Measurements from ENCODE around the gene ABHD12. TPM values are rescaled to one million over a fixed set of nuclear protein-coding genes. Genes with fewer than 3 reads are reported as not detected.
"Not testable (repeated sequence)": the region's sequence is repeated elsewhere in the genome, so short reads cannot be mapped to it uniquely, and the experiment has no call there.

The ABHD12 gene
- total RNA-seq, 1 experiment from 2014 or later = 48.3 TPM

DNA sequence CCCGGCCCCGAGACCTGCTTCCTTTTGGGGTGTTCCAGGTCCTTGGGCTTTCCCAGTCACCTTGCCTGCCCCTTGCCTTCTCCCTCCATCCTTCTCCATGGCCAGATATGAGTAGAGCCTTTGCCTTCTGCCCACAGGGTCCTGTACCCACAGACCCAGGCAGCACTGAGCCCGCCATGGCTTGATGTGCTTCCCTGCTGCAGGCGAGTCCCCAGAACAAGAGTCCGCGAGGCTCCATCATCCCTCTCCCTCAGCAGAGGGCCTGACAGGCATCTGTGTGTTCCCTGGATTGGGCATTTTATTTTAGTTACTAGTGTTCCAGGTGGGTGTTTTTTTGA is 120.8 kb downstream of the ABHD12 start:
- no peak overlapping the region for H3K4me2 ChIP-seq (ENCODE audit: low read length)
- no peak for TF ChIP-seq EZH2 (IDR thresholded peaks at IDR 0.05; ENCODE audit: low read length, unreplicated experiment)
- TF ChIP-seq, protein P1, sequence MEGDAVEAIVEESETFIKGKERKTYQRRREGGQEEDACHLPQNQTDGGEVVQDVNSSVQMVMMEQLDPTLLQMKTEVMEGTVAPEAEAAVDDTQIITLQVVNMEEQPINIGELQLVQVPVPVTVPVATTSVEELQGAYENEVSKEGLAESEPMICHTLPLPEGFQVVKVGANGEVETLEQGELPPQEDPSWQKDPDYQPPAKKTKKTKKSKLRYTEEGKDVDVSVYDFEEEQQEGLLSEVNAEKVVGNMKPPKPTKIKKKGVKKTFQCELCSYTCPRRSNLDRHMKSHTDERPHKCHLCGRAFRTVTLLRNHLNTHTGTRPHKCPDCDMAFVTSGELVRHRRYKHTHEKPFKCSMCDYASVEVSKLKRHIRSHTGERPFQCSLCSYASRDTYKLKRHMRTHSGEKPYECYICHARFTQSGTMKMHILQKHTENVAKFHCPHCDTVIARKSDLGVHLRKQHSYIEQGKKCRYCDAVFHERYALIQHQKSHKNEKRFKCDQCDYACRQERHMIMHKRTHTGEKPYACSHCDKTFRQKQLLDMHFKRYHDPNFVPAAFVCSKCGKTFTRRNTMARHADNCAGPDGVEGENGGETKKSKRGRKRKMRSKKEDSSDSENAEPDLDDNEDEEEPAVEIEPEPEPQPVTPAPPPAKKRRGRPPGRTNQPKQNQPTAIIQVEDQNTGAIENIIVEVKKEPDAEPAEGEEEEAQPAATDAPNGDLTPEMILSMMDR (conservative IDR thresholded peaks at IDR 0.05; ENCODE audit: low read depth, low read length) = no peak
- TF ChIP-seq EZH2phosphoT487 (IDR thresholded peaks at IDR 0.05; ENCODE audit: borderline replicate concordance, low read length) = no peak
- H3F3A ChIP-seq (ENCODE audit: low read length, unreplicated experiment) = no peaks in the 10 kb centered on the region
- H3K79me2 ChIP-seq (ENCODE audit: low read length) = peaks cover 36% of the 10 kb centered on the region
- no peaks in the 10 kb centered on the region for H3K9me2 ChIP-seq (replicated peaks; ENCODE audit: low read length)
- ATAC-seq (no peak), DNase-seq (no peak)
- no peak overlapping the region for H3K4me3 ChIP-seq (ENCODE audit: low read length)
- H3K36me3 ChIP-seq (ENCODE audit: low read depth, low read length) = peaks cover 58% of the 10 kb centered on the region
- POLR2A ChIA-PET (ENCODE audit: unreplicated experiment) = interaction anchor here (0.6 kb wide), 1 partner anchor 271 kb away, joined by 3 read pairs; no protein-coding TSS in a partner anchor
- no peak overlapping the region for H3K27ac ChIP-seq (ENCODE audit: low read length)
- H3K9ac ChIP-seq (ENCODE audit: low read length) = no peak overlapping the region
- no TSS peak for BruUV-seq (replicated peaks)
- no peaks in the 10 kb centered on the region for H3K9me3 ChIP-seq (ENCODE audit: low read length)
- H3K27me3 ChIP-seq (ENCODE audit: low read length) = no peaks in the 10 kb centered on the region
- H4K20me1 ChIP-seq (ENCODE audit: low read length) = peaks cover 23% of the 10 kb centered on the region; the same call in 1 of the 2 replicates
- no peaks in the 10 kb centered on the region for H3K4me1 ChIP-seq (ENCODE audit: insufficient read depth, low read length)
- intact Hi-C loops (cut with micrococcal nuclease) = no loop called here
- CTCF ChIA-PET = no interaction called here
- no peak overlapping the region for H2AFZ ChIP-seq (ENCODE audit: low read length)

DNA sequence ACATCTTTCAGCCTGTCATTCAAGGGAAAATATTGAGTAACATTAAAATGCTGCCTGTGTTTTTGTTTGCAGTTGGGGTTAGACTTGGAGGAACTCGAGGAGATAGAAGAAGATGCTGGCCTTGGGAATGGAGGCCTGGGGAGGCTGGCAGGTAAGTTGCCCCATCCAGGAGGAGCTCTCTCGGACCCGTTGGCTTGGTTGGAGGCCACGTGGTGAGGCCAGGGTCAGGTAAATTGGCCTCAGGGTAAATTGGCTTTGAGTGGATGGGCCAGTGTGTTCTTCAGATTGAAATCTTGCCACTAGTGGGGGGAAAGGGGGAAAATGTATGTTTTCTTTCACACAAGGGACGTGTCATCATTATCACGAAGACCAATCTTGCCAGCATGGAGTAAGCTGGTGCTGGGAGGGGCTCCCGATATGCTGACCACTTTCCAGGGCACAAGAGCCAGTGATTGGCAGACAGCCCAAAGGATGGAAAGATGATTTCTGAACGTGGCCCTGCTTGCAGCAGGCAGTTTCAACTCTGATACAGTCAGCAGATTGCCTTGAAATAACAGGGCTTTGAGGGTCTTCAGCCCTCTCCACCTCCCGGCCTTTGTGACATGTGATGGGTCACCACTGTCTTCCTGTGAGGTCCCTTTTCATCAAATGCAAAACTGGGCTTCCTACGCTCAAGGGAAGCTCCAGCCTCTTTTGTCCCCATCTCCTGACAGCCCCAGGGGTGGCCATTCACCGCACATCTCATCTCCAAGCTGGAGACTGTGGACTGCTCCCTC is 121.4 kb downstream of the ABHD12 start:
- no peak overlapping the region for H3K4me2 ChIP-seq (ENCODE audit: low read length)
- H3K9me3 ChIP-seq (ENCODE audit: low read length) = no peaks in the 10 kb centered on the region
- ChIA-PET POLR2A (ENCODE audit: unreplicated experiment) (no interaction called here), CTCF (interaction anchor here (0.7 kb wide), 1 partner anchor 10 kb away, joined by 3 read pairs; no protein-coding TSS in a partner anchor)
- no peak overlapping the region for H3K4me3 ChIP-seq (ENCODE audit: low read length)
- no peak overlapping the region for H3K27ac ChIP-seq (ENCODE audit: low read length)
- H3K79me2 ChIP-seq (ENCODE audit: low read length) = peaks cover 36% of the 10 kb centered on the region
- no peak for TF ChIP-seq EZH2phosphoT487 (IDR thresholded peaks at IDR 0.05; ENCODE audit: borderline replicate concordance, low read length)
- TF ChIP-seq, protein P1 (conservative IDR thresholded peaks at IDR 0.05; ENCODE audit: low read depth, low read length) = no peak
- TF ChIP-seq EZH2 (IDR thresholded peaks at IDR 0.05; ENCODE audit: low read length, unreplicated experiment) = no peak
- no peak overlapping the region for H2AFZ ChIP-seq (ENCODE audit: low read length)
- no peaks in the 10 kb centered on the region for H3K27me3 ChIP-seq (ENCODE audit: low read length)
- no peaks in the 10 kb centered on the region for H3K9me2 ChIP-seq (replicated peaks; ENCODE audit: low read length)
- ATAC-seq (no peak), DNase-seq (no peak)
- no peak overlapping the region for H3K9ac ChIP-seq (ENCODE audit: low read length)
- peaks cover 23% of the 10 kb centered on the region; the same call in 1 of the 2 replicates for H4K20me1 ChIP-seq (ENCODE audit: low read length)
- H3K36me3 ChIP-seq (ENCODE audit: low read depth, low read length) = peaks cover 53% of the 10 kb centered on the region
- intact Hi-C loops (cut with micrococcal nuclease) = no loop called here
- no TSS peak for BruUV-seq (replicated peaks)
- H3F3A ChIP-seq (ENCODE audit: low read length, unreplicated experiment) = no peaks in the 10 kb centered on the region
- H3K4me1 ChIP-seq (ENCODE audit: insufficient read depth, low read length) = no peaks in the 10 kb centered on the region

DNA sequence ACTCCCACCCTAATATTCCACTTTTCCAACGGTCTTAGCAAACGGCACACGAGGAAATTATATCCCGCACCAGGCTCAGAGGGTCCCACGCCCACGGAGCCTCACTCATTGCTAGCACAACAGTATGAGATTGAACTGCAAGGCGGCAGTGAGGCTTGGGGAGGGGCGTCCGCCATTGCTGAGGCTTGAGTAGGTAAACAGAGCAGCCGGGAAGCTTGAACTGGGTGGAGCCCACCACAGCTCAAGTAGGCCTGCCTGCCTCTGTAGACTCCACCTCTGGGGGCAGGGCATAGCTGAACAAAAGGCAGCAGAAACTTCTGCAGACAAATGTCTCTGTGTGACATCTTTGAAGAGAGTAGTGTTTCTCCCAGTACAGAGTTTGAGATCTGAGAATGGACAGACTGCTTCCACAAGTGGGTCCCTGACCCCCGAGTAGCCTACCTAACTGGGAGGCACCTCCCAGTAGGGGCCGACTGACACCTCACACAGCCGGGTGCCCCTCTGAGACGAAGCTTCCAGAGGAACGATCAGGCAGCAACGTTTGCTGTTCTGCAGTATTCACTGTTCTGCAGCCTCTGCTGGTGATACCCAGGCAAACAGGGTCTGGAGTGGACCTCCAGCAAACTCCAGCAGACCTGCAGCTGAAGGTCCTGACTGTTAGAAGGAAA is 129.7 kb downstream of the ABHD12 start:
- H3K9me3 ChIP-seq (ENCODE audit: low read length); H3K27ac ChIP-seq (ENCODE audit: low read length); H2AFZ ChIP-seq (ENCODE audit: low read length); DNase-seq; H3K4me1 ChIP-seq (ENCODE audit: insufficient read depth, low read length); BruUV-seq (replicated peaks); H3K4me3 ChIP-seq (ENCODE audit: low read length); POLR2A ChIA-PET (ENCODE audit: unreplicated experiment); H3K4me2 ChIP-seq (ENCODE audit: low read length); CTCF ChIA-PET; H3F3A ChIP-seq (ENCODE audit: low read length, unreplicated experiment); H3K9me2 ChIP-seq (replicated peaks; ENCODE audit: low read length); ATAC-seq; H3K9ac ChIP-seq (ENCODE audit: low read length); intact Hi-C loops (cut with micrococcal nuclease); H3K27me3 ChIP-seq (ENCODE audit: low read length): not testable (repeated sequence)
- Histone ChIP-seq H4K20me1 (ENCODE audit: low read length) (peaks cover 31% of the 10 kb centered on the region), H3K36me3 (ENCODE audit: low read depth, low read length) (peaks cover 37% of the 10 kb centered on the region), H3K79me2 (ENCODE audit: low read length) (peaks cover 39% of the 10 kb centered on the region)

Measured in PC-3 (cell line).